DND-41 (cell line): ENCODE data around the gene DUSP28.

Experiments
- ATAC-seq: fragments of 200-7000 bp; cut with Tn5 transposase; 3 replicates; pipeline ENCODE4 v1.9.1; 2021; ENCODE audit warnings: low read depth; ENCODE audit not compliant: insufficient read depth
- DNase-seq: peaks from one replicate; pipeline ENCODE4 v3.0.0-alpha.2; 2020
- H2AFZ ChIP-seq: 2 replicates; pipeline ENCODE4 v1.6.0; 2012; ENCODE audit warnings: low read depth, low read length
- H3K27ac ChIP-seq: 2 replicates; pipeline ENCODE4 v1.5.1; 2012; ENCODE audit warnings: low read length, inconsistent platforms
- H3K27me3 ChIP-seq: fragments of 200-600 bp; sonication (generic); 2 replicates; pipeline ENCODE4 v1.6.0; 2012; ENCODE audit warnings: low read length, mild to moderate bottlenecking, inconsistent platforms; ENCODE audit not compliant: insufficient read depth, poor library complexity
- H3K36me3 ChIP-seq: 2 replicates; pipeline ENCODE4 v1.5.1; 2012; ENCODE audit warnings: low read length, inconsistent platforms; ENCODE audit not compliant: insufficient read depth
- H3K4me1 ChIP-seq: 2 replicates; pipeline ENCODE4 v1.5.1; 2012; ENCODE audit warnings: mild to moderate bottlenecking, low read length; ENCODE audit not compliant: insufficient read depth
- H3K4me2 ChIP-seq: 2 replicates; pipeline ENCODE4 v1.6.0; 2012; ENCODE audit warnings: mild to moderate bottlenecking, moderate library complexity, low read length, inconsistent platforms; ENCODE audit not compliant: insufficient read depth
- H3K4me3 ChIP-seq, 2 experiments: fragments of 200-600 bp in 1 of 2; shearing (Covaris generic) in 1 of 2; 2 replicates each; pipeline ENCODE4 v1.5.1; 2012 to 2016; ENCODE audit warnings: inconsistent platforms in 2 of 2, low read length in 2 of 2, mild to moderate bottlenecking in 2 of 2, low read depth in 1 of 2, moderate library complexity in 1 of 2
- H3K79me2 ChIP-seq: 2 replicates; pipeline ENCODE4 v1.6.0; 2012; ENCODE audit warnings: low read length, inconsistent platforms; ENCODE audit not compliant: insufficient read depth
- H3K9ac ChIP-seq: 2 replicates; pipeline ENCODE4 v1.6.0; 2012; ENCODE audit warnings: low read depth, mild to moderate bottlenecking, inconsistent platforms, low read length, moderate library complexity
- H3K9me3 ChIP-seq: 2 replicates; pipeline ENCODE4 v1.5.1; 2012; ENCODE audit warnings: low read length, moderate library complexity, mild to moderate bottlenecking, inconsistent platforms; ENCODE audit not compliant: insufficient read depth, severe bottlenecking
- H4K20me1 ChIP-seq: 2 replicates; pipeline ENCODE4 v1.6.0; 2012; ENCODE audit warnings: low read length; ENCODE audit not compliant: insufficient read depth
- EZH2 ChIP-seq: IDR thresholded peaks from 3 replicates; pipeline ENCODE4 v1.6.1; 2012; ENCODE audit warnings: borderline replicate concordance, low read depth, mild to moderate bottlenecking, moderate library complexity, low read length, inconsistent platforms; ENCODE audit not compliant: severe bottlenecking
- TF ChIP-seq, protein P1 (sequence below): IDR thresholded peaks from 2 replicates; pipeline ENCODE4 v1.5.1; 2012; ENCODE audit warnings: borderline replicate concordance, low read length, moderate library complexity, mild to moderate bottlenecking; ENCODE audit not compliant: poor library complexity, severe bottlenecking; ENCODE audit errors: extremely low read depth

Gene DUSP28

GRCh38 chr2:240585681-240586197 is 25.6 kb downstream of the DUSP28 start:
- H3K27me3 ChIP-seq: no peaks in the 10 kb centered on the region
- peak overlapping the region; percentile 77 for H2AFZ ChIP-seq
- DNase-seq: no peak
- no peaks in the 10 kb centered on the region for H3K9me3 ChIP-seq
- peaks cover 48% of the 10 kb centered on the region for H3K4me1 ChIP-seq
- peaks cover 62% of the 10 kb centered on the region for H4K20me1 ChIP-seq
- TF ChIP-seq, protein P1, sequence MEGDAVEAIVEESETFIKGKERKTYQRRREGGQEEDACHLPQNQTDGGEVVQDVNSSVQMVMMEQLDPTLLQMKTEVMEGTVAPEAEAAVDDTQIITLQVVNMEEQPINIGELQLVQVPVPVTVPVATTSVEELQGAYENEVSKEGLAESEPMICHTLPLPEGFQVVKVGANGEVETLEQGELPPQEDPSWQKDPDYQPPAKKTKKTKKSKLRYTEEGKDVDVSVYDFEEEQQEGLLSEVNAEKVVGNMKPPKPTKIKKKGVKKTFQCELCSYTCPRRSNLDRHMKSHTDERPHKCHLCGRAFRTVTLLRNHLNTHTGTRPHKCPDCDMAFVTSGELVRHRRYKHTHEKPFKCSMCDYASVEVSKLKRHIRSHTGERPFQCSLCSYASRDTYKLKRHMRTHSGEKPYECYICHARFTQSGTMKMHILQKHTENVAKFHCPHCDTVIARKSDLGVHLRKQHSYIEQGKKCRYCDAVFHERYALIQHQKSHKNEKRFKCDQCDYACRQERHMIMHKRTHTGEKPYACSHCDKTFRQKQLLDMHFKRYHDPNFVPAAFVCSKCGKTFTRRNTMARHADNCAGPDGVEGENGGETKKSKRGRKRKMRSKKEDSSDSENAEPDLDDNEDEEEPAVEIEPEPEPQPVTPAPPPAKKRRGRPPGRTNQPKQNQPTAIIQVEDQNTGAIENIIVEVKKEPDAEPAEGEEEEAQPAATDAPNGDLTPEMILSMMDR: no peak
- TF ChIP-seq EZH2: no peak
- H3K27ac ChIP-seq: peak overlapping the region; percentile 88
- ATAC-seq: no peak
- peaks cover 92% of the 10 kb centered on the region for H3K79me2 ChIP-seq
- peak overlapping the region; percentile 70 to 72 for H3K4me3 ChIP-seq
- peak overlapping the region; percentile 97 for H3K4me2 ChIP-seq
- H3K36me3 ChIP-seq: peaks cover 26% of the 10 kb centered on the region
- H3K9ac ChIP-seq: peak overlapping the region; percentile 68

DNA sequence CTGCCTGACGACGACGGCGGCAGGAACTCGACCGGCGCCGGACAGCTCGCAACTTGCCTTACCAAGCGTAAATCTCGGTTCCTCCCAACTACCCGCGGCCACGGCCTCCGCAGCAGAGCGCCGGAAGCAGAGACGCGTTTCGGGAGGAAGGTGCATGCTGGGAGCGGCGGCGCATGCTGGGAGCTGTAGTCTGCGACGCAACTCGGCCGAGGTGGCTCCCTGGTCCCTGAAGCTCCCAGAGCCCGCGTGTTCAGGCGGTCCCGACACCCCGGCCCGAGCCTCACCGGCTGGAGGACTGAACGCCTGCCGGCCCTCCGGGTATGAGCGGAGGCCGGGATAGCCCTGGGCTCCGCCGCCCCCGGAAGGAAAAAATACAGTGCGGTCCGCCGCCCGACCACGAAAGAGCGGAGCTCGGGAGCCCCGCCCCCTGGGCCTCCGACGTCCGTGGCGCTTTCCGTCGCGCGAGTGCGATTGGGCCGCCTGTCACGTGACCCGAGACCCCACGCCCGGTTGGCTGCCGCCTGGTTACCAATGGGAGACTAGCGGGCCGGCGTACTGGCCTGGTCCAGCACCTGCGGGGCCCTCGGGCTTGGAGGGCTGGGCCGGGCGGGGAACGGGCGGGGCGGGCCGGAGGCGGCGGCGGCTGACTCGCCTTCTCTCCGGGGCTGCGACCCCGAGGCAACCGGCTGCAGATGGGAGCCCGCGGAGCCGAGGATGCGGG is 26.2 kb downstream of the DUSP28 start, which contains the start of gene CAPN10:
CAPN10 (plus strand) TSS at position 537 of the 721 bp plus-strand sequence; CDS start at position 715, 178 bp downstream.
- H3K4me1 ChIP-seq: peaks cover 48% of the 10 kb centered on the region

GRCh38 chr2:240586919-240587800 is 27.0 kb downstream of the DUSP28 start:
- Histone ChIP-seq H3K27ac (peak overlapping the region; percentile 67), H2AFZ (peak overlapping the region; percentile 80)
- ATAC-seq: peak; percentile 51

More for the DNA sequence above, 26.2 kb downstream of the DUSP28 start, which contains the start of gene CAPN10:
- TF ChIP-seq, protein P1: no peak
- no peak for TF ChIP-seq EZH2
- Histone ChIP-seq H3K27ac (peak within 1 kb of the TSS; percentile 88), H4K20me1 (peaks cover 68% of the 10 kb centered on the region), H3K4me2 (peak within 1 kb of the TSS; percentile 97), H3K9ac (peak within 1 kb of the TSS; percentile 68), H3K27me3 (no peaks in the 10 kb centered on the region), H3K9me3 (no peaks in the 10 kb centered on the region), H3K4me3 (peak within 1 kb of the TSS; percentile 72 to 82), H2AFZ (peak within 1 kb of the TSS; percentile 80), H3K36me3 (peaks cover 32% of the 10 kb centered on the region), H3K79me2 (peaks cover 93% of the 10 kb centered on the region)
- peak; percentile 81 for ATAC-seq
- peak; percentile 97 for DNase-seq

More at GRCh38 chr2:240586919-240587800, 27.0 kb downstream of the DUSP28 start:
- Histone ChIP-seq H3K4me2 (peak overlapping the region; percentile 97), H3K4me3 (peak overlapping the region; percentile 72 to 82), H3K4me1 (peaks cover 48% of the 10 kb centered on the region), H3K36me3 (peaks cover 40% of the 10 kb centered on the region), H3K27me3 (no peaks in the 10 kb centered on the region), H4K20me1 (peaks cover 76% of the 10 kb centered on the region), H3K9me3 (no peaks in the 10 kb centered on the region), H3K9ac (peak overlapping the region; percentile 68), H3K79me2 (peaks cover 95% of the 10 kb centered on the region)
- TF ChIP-seq, protein P1: no peak
- no peak for TF ChIP-seq EZH2
- peak; percentile 77 for DNase-seq
